GM19468 (cell line): ENCODE results near the gene MDFIC.
"Not testable (repeated sequence)": the region's sequence is repeated elsewhere in the genome, so short reads cannot be mapped to it uniquely, and the experiment has no call there.

Experiments used
- ATAC-seq: cut with Tn5 transposase; IDR thresholded peaks from one replicate; pipeline ENCODE4 v1.9.1; 2021; ENCODE audit warnings: mild to moderate bottlenecking, moderate library complexity, moderate number of reproducible peaks; ENCODE audit not compliant: unreplicated experiment; ENCODE audit errors: extremely low read depth

Gene MDFIC

DNA sequence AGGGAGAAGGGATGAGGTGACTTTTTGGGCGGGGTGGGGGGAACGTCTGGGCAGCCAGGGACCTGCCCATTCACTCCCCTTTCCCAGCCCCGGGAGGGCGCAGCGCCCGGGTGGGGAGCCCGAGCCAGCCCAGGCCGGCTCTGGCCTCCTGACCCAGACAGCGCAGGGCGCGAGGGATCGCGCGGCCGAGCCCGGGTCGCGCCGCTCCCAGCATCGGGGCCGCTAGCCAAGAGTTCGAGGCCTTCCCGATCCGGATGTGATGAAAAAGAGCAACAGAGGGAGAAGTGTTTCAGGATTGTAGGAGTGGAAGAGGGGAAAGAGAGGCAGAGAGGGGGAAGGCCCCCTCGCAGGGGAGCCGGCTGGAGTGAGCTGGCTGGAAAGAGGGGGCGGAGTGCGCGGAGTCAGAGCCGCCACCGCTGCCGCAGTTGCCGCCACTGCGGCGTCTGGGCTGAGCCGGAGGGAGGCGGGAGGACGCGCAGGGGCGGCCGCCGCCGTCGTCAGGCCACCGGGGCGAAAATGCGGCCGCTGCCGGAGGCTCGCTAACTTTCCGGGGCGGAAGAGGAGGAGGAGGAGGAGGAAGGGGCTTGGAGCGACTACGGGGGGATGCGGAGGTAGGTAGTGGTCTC is at the start of gene MDFIC:
Gene MDFIC, plus strand, starts transcription at position 69 of the 626 bp plus-strand sequence. CDS start 940 bp downstream, outside the sequence.
- peak; percentile 14 for ATAC-seq

DNA sequence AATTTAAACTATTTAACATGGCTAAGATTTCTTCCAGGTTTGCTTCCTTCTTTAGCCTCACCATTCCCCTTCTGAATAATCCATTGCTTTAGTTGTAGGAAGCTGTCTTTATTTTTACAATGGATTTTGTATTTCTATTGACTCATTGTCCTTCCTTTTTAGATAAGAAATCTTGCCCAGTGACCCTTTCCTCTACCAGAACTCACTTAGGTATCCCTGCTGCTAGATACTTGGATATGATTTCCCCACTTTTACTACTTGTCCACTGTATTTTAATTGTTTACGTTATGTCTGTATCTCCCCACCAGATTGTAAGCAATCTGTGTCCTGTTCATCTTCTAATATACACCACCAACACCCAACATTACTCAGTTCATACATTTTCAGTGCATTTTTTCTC is 47.7 kb upstream of the MDFIC start:
- no peak for ATAC-seq

DNA sequence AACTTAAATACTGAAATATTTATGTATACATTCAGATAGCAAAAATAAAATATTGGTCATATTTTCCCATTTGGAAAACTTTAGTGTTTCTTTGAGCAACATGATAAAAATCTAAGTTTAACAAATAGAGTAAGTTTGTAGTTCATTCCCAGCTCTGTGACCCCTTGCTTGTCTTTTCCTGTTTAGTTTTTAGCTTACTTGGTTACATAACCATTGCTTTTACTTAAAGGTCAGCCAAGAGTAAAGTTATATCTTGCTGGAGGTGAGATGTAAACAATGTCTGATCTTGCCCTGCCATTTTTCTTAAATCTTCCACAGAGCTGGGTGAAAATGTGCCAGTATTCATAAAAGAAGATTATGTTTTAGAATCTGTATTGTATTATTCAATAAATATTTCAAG is 46.7 kb upstream of the MDFIC start:
- no peak for ATAC-seq

GRCh38 chr7:114879554-114879953 is 42.3 kb upstream of the MDFIC start:
- ATAC-seq, result no peak

DNA sequence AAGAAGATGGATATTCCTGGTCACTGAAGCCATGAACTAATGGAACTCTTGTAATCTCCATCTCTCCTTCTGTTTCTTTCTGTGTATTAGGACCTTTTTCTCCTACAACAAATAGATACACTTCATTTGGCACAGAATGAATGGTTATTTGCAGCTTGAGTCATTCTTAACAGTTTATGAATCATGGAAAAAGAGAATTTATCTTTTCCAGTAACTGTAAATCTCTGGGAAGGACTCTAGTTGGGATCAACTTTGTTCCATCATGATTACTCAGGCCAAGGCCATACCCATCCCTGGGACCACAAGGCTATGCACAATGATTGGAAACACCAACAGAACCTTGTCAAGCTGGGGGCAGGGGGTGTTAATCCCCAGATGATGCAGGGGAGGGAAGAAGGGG is 36.1 kb upstream of the MDFIC start:
- no peak for ATAC-seq

DNA sequence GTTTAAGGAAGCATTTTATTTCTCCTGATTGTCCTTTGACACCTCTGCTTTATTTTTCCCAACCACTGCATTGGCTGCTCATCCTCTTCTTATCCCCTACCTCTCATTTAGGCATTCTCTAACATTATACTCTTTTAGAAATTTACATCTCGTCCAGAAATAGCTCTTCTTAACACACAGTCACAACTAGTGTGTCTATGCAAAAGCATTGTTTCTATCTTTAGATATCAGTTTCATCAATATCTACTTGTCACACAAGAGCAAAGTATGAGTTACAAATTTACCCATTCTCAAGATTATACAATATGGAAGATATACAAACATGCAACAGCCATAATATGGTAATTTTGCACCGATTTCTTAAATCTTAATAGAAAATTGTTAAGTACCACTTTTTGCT is 35.7 kb upstream of the MDFIC start:
- ATAC-seq, result no peak

DNA sequence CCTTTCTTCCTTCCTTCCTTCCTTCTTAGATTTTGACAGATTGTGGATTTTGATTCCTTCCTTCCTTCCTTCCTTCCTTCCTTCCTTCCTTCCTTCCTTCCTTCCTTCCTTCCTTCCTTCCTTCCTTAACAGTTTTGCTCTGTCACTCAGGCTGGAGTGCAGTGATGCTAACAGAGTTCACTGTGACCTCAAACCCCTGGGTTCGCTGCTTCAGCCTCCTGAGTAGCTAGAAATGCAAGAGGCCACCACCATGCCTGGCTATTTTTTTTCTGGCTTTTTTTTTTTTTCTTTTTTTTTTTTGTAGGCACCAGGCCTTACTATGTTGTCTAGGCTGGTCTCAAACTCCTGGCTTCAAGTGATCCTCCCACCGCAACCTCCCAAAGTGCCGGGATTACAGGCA is 32.8 kb upstream of the MDFIC start:
- not testable (repeated sequence) for ATAC-seq

- ATAC-seq, result no peak
These were observed 32.1 kb upstream of the MDFIC start for GRCh38 chr7:114889646-114890285.

- no peak for ATAC-seq
These were observed 31.3 kb upstream of the MDFIC start for GRCh38 chr7:114890561-114890960.

GRCh38 chr7:114900127-114900526 is 21.8 kb upstream of the MDFIC start:
- no peak for ATAC-seq

DNA sequence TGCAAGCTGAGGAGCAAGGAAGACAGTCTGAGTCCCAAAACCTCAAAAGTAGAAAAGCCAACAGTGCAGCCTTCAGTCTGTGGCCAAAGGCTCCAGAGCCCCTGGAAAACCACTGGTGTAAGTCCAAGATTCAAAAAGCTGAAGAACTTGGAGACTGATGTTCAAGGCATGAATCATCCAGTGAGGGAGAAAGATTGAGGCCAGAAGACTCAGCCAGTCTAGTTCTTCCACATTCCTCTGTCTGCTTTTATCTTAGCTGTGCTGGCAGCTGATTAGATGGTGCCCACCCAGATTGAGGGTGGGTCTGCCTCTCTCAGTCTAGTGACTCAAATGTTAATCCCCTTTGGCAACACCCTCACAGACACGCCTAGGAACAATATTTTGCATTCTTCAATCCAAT is 20.1 kb upstream of the MDFIC start:
- no peak for ATAC-seq

- no peak for ATAC-seq
These were observed 18.8 kb upstream of the MDFIC start for GRCh38 chr7:114903131-114903530.

- ATAC-seq, result no peak
These were observed 11.1 kb upstream of the MDFIC start for GRCh38 chr7:114910787-114911186.

DNA sequence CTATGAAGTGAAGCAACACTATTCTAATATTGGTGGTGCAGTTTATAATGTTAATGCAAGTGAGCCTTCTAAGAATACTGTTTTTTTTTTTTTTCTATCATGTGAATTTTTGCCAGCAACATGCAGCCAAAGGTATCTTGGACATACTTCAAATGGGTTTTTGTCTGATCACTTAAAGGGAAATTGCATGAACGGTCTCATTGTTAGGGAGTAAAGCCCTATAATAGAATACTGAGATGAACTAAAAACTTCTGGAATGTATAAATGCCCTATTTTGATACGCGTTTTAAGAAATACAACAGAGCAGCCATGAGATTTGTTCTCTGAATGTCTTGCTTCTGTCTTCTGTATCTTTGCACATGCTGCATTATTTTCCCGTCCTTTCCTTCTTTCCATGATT is 10.5 kb upstream of the MDFIC start:
- no peak for ATAC-seq

DNA sequence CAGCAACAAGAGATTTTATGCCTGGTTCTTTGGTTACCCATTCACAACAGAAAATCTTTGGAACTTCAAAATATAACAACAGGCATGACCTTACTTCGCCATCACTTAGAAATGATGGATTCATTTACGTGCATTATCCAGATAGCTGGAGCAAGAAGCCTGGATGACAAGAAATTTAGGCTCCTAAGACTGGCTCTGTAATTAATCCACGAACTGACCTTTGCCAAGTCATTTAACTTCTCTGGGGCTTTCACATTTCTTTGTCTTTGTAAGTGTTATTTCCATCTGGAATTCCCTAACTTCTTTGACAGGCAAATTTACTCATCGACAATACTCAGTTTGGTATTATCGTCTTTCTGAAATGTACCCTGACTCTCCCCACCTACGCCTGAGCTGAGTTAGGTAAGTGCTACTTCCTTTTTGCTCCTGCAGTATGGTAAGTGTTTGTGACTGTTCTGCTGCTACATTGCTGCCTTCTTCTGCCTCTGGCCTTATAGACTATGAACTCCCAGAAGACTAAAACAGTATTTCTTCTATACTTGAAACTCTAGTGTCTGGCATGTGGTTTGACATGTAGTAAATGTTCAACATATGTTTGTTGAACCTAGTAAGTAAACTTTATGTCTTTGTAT is 5.5 kb upstream of the MDFIC start:
- peak; percentile 95 for ATAC-seq

- no peak for ATAC-seq
These were observed 4.6 kb upstream of the MDFIC start for GRCh38 chr7:114917211-114917839.

- no peak for ATAC-seq
These were observed 2.3 kb upstream of the MDFIC start for GRCh38 chr7:114919587-114919986.

DNA sequence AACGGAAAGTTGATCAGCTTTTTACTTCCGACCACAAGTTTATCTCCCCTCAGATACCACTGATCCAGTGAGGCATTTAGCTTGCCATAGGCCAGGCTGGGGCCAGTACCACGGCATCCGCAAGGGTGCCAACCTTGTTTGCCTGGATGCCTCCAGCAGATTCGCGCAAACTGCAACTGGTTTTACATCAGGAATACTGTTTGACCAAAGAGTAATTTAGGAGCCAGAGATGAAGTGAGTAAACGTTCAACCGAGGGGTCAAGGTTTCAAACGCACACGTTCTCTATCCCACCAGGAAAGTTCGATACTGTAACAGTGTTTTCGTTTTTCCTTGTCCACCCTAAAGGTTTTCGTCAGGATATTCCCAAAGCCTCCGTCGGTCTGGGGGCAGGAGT is 266 bp upstream of the MDFIC start:
- no peak for ATAC-seq

GRCh38 chr7:114922652-114923402 is 933 bp downstream of the MDFIC start:
- peak; percentile 28 for ATAC-seq

DNA sequence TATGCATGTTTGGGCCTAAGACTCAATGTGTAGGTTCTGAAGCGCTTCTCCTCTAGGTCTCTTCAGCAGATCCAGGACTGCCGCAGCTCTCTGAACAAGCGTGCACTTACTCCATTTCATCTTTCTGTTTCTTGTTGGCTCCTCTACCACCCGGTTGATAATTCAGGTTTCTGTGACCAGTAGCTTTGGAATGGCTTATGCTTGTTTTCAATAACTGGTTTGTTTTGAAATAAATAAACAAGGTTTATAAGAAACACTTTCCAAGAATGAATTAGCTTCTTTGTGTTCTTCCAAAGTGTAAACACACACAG is 1.5 kb downstream of the MDFIC start:
- no peak for ATAC-seq
